Stimulated activated CD4-positive, alpha-beta T cell treated with anti-CD3 and anti-CD28 coated beads, Interleukin-1b, Interleukin-23, amount 100 ng/mL, for 1 hour (primary cell): Measurements from ENCODE around the gene ARHGAP35.
"Not testable (repeated sequence)": the region's sequence is repeated elsewhere in the genome, so short reads cannot be mapped to it uniquely, and the experiment has no call there.

Experiments
- DNase-seq, 2 donors: peaks; one replicate each; pipeline ENCODE4 v3.0.0-alpha.2; 2020; ENCODE audit warnings: low read depth in 2 of 2

Gene ARHGAP35

DNA sequence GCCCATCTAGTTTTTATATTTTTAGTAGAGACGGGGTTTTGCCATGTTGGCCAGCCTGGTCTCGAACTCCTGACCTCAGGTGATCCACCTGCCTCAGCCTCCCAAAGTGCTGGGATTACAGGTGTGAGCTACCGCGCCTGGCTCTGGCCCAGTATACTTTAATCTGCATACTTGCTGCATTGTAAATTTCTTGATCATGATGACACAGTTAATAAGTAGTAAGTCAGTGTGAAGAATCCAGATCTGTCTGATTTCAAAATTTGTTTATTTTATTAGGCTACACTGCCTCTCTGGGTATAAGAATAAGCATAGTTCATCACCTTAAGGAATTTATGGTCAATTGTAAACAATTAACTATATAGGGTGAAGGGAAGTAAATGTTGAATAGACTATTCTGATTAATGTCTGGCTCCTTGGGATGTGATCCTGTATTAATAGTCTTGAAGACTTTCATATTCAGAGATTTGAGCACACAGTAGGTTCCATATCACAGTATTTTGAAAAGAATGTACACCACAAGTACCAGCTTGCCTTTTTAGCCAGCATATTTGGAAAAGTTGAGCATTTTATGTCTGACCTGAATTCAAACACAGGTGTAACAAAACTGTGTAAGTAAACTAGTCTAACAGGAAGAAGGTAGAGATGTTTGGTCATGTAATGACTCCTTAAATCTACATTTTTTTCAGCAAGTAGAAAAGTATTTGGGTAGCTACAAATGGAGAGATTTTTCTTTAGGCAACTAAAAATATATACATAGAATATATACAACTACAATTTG, 7.4 kb downstream of the ARHGAP35 start:
- DNase-seq, result no peak

DNA sequence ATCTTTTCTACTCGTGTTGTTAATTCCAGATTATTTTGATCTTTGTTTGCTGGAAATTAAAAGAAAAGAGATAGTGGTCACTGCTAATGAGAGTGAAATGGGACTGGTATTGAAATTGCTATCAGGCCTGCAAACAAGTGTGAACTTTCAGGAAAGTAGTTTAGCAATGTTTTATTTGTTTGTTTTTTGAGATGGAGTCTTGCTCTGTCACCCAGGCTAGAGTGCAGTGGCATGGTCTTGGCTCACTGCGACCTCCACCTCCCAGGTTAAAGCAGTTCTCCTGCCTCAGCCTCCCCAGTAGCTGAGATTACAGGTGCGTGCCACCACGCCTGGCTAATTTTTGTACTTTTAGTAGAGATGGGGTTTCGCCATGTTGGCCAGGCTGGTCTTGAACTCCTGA, 10.4 kb downstream of the ARHGAP35 start:
- DNase-seq, result not testable (repeated sequence)

DNA sequence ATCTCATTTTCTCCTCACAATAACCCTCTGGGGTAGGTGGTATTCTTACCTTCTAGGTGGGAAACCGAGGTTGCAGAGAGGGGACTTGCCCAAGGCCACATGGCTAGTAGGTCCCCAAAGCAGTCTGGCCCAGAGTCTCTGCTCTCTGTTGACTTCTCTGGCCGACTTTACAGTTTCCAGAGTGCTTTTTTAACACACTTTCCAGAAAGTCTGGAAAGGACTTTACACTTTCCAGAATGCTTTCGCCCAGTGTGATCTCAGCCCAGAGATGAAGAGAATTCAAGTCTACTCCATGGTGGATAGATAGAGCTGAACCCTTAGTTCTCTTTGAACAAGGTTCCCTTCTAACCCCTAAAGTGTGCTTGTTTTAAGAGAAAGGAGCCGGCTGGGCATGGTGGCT, 12.2 kb downstream of the ARHGAP35 start:
- no peak for DNase-seq

DNA sequence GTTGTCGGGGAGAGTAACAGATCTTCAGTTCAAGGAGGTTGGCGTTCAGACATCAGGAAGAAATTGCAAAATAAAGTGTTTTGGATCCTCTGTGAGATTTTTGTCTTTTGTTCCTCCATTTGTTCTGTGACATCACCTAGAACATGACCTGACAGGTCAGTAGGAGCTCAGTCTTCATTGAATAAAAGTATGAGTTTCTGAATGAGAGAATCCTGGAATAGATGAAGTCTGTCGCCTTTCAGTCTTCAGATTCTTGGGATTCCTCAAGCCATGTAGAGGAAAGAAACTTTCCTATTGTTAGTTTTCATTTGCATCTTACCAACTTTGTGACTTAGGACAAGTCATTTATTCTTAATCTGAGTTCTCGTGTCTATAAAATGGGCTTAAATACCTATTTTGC, 14.4 kb downstream of the ARHGAP35 start:
- no peak for DNase-seq

DNA sequence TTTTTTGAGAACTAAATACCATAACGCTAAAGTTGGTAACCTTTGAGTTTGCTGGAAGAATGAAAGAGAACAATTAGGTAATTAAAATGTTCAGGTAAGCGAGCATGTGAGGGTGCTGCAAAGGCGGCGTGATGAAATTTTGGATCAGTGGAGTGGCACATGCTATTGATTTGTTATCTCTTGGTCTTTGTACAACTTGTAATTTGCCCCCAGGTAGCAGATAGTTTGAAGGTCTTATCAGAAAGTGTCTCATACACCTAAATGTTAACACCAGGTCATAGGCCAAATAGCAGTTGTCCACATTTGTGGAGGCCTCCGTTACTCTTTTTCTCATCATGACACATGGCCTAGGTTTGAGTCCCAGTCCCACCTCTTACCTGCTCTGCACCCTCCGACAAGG, 14.9 kb downstream of the ARHGAP35 start:
- no peak for DNase-seq

DNA sequence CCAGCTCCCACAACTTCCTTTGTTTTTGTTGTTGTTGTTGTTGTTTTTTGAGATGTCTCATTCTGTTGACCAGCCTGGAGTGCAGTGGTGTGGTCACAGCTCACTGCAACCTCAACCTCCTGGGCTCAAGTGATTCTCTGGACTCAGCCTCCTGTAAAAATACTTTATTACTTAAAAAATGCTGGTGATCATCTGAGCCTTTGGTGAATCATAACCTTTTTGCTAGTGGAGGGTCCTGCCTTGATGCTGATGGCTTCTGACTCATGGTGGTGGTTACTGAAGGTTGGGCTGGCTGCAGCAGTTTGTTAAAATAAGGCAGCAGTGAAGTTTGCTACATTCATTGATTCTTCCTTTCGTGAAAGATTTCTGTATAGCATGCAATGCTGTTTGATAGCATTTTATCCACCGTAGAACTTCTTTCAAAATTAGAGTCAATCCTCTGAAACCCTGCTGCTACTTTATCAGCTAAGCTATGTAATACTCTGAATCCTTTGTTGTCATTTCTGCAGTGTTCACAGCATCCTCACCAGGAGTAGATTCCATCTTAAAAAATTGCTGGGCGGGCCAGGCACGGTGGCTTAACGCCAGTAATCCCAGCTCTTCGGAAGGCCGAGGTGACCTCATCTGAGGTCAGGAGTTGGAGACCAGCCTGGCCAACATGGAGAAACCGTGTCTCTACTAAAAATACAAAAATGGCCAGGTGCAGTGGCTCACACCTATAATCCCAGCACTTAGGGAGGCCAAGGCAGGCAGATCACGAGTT, 18.0 kb downstream of the ARHGAP35 start:
- no peak for DNase-seq

DNA sequence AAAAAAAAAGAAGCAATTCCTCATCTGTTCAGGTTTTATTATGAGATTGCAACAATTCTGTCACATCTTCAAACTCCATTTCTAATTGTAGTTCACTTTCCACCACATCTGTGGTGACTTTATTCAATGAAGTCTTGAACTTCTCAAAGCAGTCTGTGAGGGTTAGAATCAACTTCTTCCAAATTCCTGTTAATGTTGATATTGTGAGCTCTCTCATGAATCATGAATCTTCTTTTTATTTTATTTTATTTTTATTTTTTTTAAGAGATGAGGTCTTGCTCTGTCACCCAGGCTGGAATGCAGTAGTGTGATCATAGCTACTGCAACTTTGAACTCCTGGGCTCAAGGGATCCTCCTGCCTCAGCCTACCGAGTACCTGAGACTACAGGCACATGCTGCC, 19.6 kb downstream of the ARHGAP35 start:
- DNase-seq, result no peak

DNA sequence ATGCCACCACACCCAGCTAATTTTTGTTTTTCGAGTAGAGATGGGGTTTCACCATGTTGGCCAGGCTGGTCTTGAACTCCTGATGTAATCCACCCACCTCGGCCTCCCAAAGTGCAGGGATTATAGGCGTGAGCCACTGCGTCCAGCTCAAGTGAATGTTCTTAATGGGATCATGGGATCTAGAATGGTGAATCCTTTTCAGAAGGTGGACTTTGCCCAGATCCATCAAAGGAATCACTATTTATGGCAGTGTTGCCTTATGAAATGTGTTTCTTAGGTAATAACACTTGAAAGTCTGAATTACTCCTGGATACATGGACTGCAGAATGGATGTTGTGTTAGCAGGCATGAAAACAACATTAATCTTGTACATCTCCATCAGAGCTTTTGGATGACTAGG, 20.3 kb downstream of the ARHGAP35 start:
- no peak for DNase-seq

DNA sequence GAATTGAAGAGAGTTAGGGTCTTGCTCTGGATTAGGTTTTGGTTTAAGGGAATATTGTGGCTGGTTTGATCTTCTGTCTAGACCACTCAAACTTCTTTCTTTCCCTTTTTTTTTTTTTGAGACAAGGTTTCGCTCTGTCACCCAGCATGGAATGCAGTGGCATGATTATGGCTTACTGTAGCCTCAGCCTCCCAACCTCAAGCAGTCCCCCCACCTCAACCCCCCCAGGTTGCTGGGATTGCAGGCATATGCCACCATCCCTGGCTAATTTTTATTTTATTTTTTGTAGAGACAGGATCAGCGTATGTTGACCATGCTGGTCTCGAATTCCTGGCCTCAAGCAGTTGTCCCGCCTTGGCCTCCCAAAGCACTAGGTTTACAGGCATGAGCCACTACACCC, 21.2 kb downstream of the ARHGAP35 start:
- no peak for DNase-seq

DNA sequence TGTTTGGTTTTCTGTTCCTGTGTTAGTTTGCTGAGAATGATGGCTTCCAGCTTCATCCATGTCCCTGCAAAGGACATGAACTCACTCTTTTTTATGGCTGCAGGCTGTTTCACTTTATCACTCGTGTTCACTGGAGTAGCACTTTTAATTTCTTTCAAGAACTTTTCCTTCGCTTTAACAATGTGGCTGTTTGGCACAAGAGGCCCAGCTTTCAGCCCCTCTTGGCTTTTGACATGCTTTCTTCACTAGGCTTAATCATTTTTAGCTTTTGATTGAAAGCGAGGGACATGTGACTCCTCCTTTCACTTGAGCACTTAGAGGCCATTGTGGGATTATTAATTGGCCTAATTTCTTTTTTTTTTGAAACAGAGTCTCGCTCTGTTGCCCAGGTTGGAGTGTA, 22.0 kb downstream of the ARHGAP35 start:
- DNase-seq, result not testable (repeated sequence)

DNA sequence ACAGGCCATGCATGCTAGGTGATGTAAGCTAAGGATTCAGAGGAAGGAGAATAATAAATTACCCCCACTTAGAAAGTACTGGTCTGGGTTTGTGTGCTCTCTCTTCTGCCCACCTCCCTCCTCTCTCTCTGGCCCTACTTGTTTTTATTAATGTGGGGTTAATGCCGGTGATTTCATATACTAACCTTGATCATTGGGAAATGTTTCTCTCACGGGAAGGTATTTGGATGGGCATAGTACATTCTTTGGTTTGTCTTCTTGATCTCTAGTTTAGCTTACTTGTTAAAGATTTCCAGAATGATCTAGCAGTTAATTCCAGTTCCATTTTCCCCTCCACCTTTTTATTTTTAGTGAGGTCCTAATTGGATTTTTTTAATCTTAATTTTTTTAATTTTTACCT, 24.6 kb downstream of the ARHGAP35 start:
- no peak for DNase-seq

DNA sequence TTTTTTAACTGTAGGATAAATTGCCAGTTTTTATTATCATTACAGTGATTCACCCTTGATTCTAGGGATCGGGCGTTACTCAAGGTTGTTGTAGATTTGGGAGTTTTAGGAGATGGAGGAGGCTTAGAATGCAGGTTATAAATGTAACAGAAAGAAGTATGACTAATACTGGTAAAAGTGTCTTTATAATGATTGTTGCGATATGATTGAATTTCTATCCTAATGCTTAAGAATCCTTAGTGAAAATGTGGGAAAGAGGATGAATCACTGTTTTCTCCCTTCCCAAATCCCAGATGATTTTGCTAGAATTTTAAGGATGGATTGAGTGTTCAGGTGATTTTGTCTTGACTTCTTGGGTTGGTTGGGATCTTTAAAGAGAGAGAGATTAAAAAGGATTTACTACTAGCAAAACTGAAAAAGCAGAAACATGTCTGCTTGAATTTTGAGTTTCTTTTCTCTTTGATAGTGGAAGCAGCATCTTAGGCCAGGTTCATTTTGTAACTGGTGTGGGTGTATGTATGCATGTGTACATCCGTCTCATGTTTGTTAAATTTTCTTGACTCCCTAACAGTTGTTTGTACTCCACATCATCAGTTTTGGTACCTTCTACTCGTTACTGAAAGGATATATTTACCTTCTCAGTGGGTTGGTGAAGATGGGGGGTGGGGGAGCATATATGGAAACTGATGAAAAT, 25.9 kb downstream of the ARHGAP35 start:
- no peak for DNase-seq

DNA sequence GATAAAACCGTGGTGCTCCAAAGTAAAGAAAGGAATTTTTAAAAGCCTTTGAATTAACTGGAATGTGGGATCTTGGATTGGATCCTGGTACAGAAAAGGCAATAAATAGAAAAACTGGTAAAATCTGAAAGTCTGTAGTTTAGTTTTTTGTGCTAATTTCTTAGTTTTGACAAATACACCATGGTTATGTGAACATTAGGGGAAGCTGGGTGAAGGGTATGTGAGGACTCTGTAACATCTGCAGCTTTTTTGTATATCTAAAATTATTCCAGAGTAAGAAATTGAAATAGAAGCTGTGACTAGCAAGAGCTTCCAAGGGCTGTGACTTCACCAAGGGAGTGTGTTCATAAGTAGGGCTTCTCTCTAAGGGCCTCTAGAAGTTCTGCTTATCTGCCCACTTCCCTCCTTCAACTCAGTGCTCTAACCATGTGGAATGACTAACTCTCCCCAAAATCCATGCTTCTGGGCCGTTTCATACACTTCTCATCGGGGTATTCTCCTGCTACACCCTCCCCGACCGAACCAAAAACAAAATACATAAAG, 26.5 kb downstream of the ARHGAP35 start:
- DNase-seq, result no peak

DNA sequence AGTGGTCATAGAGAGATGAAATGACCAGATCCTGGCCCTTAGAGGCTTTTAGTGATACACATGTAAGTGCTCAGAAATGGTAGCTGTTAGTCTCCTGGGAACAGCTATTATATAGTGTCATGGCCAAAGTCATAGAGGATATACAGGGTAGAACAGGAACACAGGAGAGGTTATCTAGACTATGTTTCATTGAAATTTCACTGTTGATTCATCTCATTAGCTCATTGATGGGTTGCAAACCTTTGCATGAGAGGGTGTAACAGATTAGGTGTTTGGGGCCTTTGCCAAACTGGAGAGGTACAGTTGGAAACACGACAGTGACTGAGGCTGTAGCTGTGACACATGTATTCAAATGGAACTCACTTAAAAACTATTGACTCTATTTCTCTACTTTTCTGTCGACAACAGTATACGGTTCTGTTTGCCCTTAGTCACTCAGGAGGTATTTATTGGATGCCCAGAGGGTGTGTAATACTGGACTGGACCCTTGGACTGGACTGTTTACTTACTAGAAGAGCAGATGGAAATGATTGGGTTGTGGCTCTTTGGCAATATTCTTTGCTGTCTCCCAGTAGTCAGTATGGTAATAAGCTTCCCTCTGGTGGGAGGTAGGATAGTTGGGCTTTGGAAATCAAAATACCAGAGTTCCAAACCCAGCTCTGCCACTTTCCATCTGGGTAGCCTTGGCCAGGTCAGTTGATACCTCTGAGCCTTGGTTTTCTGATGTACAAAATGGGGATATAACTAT, 29.8 kb downstream of the ARHGAP35 start:
- DNase-seq, result no peak

DNA sequence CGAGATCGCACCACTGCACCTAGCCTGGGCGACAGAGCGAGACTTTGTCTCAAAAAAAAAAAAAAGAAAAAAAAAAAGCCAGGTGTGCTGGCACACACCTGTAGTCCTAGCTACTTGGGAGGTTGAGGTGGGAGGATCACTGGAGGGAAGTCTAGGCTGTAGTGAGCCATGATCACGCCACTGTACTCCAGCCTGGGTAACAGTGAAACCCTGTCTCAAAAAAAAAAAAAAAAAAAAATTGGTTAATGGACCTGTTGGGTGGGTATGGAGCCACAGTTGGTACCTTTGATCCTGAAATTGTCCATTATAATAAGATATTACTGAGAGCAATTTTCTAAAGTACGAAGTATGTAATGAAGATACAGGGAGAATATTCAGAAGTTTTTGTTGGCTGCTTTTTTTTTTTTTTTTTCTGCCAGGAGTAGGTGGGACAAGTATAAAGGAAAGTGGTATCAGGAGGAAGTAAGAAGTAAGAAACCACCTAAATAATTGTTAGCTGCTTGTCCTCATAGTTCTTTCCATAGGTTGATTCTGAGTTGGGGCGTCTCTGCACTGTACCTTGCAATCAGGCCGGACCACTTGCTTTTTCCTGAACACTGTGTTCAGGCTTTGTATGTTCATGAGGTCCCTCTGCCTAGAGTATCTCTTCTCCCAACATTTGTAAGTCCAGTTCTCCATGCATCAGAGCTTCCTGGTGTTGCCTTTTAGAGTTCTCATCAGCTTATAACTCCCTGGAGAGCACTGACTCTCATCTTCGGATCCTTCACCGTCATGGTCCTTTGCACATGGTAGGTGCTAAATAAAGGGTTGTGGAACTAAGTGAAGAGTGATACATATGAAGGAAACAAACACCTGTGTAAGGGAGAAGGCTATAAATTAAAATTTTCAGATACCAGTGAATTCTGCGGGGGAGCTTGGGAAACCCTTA, 31.7 kb downstream of the ARHGAP35 start:
- DNase-seq, result no peak

DNA sequence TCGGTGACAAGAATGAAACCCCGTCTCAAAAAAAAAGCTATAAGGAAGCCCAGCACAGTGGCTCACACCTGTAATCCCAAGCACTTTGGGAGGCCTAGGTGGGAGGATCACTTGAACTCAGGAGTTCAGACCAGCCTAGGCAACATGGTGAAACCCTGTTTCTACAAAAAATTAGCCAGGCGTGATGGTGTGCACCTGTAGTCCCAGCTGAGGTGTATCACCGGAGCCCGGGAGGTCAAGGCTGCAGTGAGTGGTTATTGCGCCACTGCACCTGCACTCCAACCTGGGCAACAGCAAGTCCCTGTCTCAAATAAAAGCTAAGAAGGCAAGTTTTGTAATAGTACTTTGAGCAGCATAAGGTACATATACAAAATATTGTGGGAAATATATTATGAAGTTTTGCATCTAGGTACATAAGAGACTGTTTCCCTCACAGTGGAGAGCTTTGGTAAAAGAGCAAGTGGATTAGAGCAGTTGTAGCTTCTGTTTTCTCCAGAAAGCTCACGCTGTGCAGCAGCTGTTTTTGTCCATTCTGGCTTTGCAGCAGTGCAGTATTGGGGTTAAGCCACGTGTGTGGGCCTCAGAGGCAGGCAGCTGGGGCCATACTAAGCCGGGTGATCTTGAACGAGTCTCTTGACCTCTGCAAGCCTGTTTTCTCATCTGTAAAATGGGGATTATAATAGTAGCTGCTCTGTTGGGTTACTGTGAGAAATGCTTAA, 35.4 kb downstream of the ARHGAP35 start:
- DNase-seq, result no peak

DNA sequence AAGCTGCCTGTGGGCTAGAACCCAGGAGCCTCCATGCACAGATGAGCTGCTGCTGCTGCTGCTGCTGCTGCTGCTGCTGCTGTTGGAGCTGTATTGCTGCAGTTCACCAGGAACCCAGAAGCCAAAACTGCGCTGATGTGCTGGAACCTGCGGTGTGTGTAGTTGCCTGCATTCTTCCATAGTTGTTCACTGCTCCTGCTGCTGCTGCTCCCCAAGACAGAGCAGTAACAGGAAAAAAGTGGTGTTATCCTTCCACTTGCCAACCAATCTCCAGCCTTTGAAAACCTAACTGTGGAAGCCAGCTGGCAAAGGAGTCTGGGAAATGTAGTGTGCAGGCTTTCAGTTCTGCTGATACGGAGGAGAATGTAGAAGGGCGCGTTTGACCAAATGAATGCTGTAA, 37.9 kb downstream of the ARHGAP35 start:
- DNase-seq, result no peak

DNA sequence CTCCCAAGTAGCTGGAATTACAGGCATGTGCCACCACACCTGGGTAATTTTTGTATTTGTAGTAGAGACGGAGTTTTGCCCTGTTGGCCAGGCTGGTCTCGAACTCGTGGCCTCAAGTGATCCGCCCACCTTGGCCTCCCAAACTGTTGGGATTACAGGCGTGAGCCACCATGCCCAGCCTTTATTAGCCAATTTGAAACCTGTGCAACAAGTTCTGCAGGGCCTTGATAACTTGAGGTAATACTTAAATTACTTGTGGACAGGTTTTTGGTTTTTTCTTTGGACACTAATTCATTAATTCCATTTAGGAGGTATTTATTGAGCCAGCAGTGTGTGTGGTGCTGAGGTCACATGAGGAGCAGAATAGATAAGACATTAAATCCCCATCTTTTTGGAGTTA, 39.5 kb downstream of the ARHGAP35 start:
- DNase-seq, result no peak

DNA sequence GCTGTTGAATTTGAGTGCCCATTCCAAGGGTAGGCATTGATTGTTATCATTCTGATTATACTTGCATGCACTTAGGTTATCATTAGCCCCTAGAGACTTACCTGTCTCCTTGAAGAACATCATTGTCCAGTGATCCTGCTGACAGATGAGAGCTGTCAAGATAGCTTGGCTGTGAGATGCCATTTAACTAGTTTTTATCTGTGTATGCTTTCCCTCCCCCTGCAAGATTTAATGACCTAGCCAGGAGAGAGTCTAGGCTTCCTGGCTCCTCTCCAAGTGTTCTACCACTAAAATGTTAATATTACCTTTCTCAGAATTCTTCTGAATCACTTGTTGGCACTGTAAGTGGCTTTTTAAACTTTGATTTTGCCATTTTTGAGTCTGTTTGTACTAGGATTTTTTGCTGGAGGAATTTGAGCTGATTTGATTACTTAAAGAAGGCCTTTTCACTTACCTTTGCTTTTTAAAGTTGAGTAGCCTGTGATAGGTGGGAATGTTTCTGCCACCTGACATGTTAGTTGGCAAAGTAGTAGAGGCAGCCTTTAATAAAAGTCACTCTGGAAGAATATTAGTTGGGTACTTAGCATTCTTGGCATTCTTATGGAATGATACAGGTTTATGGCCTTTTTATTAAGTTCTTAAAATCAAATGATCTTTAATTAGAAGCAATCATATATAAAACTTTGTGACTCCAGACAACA, 41.1 kb downstream of the ARHGAP35 start:
- no peak for DNase-seq
